Measurements from ENCODE around the gene NPIPA2.
"Not testable (repeated sequence)": the region's sequence is repeated elsewhere in the genome, so short reads cannot be mapped to it uniquely, and the experiment has no call there.

NPIPA2 gene

DNA sequence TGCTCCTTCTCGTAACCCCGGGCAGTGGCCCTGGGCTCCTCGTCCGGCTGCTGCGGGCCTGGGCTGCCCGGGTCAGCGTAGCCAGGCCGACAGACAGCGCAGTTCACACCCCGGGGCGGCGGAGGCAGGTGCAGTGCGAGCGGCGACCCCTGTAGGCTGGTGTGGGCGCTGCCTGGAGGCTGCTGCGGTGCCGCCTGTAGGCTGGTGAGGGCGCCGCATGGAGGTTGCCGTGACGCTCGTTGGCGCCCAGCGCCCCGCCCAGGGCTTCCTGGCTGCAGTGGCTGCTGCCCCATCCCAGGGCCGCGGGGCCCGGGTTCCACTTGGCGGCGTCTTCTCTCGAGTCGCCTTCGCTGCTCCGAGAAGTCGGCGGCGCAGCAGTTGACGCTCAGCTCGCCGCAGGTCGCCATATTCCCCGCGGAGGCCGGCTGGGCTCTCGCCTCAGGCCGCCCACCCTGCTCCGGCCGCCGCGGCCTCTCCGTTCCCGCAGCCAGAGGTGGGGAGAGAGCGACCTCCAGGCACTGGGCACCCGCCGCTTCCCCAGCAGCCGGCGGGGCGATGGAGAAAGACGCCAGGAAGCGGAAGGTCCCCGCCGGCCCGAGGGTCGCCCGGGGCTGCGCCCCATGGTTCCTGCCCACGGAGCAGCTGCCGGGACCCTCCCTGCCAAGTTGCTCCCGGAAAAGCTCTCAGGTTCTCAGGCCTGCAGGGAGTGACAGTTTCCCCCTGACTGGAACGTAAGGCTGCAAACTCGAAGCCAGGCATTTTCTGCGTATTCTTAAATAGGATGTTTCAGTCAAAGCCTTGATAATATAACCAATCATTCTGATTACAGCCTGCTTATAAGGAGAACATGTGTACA is at the start of gene NPIPA2:
Gene NPIPA2 (plus strand): TSS at position 261 of the 856 bp plus-strand sequence. CDS start 5,533 bp downstream, outside the sequence.
- not testable (repeated sequence) for DNase-seq

DNA sequence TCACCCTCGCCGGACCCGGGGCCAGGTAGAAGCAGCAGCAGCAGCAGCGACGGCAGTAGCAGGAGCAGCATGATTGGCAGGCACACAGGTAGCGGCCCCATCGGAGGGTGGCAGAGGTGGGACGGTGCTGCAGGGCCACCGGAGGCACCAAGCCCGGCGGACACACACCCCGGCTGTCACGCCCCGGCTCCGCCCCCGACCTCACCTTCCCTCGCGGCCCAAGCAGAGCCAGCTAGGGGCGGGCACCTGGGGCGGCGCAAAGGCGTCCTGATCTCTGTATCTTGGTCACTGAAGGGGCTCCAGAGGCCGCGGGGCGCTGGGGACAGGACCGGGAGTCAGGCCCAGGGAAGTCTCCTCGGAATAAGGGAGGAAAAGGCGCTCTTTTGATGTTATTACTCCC is 48.2 kb upstream of the NPIPA2 start, which contains the start of gene PLA2G10:
Gene PLA2G10 (minus strand): TSS at position 180 of the 400 bp plus-strand sequence. CDS start 79 bp downstream, at position 101.
- not testable (repeated sequence) for DNase-seq

DNA sequence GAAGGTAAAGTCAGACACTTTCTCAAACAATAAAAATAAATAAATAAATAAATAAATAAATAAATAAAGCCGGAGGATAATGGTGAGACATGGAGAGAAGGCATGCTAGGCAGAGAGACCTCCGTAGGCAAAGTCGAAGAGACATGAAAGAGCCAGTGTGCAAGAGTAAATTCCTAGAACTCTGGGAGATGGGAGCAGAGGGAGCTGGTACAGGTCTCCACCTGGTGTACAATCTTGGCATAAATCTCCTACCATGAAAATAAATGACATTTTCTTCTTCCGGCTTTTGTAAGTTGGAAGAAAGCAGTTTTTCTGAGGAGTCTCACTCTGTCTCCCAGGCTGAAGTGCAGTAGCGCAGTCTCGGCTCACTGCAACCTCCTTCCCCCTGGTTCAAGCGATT is 40.5 kb upstream of the NPIPA2 start:
- DNase-seq, result not testable (repeated sequence)

DNA sequence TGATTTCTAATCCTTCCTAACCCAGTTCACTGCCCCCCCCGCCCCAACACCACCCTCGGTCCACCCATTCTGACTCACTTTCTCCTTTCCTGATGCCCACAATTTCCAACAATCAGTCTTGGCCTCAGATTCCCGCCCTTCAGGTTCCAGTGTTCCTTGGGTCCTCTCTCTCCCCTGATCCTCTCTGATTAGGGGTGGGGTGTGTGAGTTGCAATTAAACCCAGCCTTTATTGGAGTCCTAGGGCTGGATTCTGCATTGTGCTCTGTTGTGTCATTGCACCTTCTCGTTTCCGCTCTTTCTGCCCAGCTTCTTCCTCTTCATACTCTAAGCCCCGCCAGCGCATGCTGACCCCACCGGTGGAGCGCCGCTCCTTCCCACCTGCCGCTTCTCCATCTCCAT is 39.7 kb upstream of the NPIPA2 start:
- DNase-seq, result not testable (repeated sequence)

DNA sequence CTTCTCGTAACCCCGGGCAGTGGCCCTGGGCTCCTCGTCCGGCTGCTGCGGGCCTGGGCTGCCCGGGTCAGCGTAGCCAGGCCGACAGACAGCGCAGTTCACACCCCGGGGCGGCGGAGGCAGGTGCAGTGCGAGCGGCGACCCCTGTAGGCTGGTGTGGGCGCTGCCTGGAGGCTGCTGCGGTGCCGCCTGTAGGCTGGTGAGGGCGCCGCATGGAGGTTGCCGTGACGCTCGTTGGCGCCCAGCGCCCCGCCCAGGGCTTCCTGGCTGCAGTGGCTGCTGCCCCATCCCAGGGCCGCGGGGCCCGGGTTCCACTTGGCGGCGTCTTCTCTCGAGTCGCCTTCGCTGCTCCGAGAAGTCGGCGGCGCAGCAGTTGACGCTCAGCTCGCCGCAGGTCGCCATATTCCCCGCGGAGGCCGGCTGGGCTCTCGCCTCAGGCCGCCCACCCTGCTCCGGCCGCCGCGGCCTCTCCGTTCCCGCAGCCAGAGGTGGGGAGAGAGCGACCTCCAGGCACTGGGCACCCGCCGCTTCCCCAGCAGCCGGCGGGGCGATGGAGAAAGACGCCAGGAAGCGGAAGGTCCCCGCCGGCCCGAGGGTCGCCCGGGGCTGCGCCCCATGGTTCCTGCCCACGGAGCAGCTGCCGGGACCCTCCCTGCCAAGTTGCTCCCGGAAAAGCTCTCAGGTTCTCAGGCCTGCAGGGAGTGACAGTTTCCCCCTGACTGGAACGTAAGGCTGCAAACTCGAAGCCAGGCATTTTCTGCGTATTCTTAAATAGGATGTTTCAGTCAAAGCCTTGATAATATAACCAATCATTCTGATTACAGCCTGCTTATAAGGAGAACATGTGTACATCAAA is 38.9 kb upstream of the NPIPA2 start, which contains the start of gene NPIPA3:
Gene NPIPA3 (plus strand): TSS at position 256 of the 856 bp plus-strand sequence. CDS start 5,533 bp downstream, outside the sequence.
- DNase-seq, result not testable (repeated sequence)

DNA sequence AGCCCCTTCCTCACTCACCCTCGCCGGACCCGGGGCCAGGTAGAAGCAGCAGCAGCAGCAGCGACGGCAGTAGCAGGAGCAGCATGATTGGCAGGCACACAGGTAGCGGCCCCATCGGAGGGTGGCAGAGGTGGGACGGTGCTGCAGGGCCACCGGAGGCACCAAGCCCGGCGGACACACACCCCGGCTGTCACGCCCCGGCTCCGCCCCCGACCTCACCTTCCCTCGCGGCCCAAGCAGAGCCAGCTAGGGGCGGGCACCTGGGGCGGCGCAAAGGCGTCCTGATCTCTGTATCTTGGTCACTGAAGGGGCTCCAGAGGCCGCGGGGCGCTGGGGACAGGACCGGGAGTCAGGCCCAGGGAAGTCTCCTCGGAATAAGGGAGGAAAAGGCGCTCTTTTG is 9.1 kb upstream of the NPIPA2 start:
- DNase-seq, result not testable (repeated sequence)

DNA sequence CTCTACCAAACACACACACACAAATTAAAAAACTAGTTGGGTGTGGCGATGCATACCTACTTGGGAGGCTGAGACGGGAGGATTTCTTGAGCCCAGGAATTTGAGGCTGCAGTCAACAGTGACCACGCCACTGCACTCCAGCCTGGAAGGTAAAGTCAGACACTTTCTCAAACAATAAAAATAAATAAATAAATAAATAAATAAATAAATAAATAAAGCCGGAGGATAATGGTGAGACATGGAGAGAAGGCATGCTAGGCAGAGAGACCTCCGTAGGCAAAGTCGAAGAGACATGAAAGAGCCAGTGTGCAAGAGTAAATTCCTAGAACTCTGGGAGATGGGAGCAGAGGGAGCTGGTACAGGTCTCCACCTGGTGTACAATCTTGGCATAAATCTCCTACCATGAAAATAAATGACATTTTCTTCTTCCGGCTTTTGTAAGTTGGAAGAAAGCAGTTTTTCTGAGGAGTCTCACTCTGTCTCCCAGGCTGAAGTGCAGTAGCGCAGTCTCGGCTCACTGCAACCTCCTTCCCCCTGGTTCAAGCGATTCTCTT is 1.4 kb upstream of the NPIPA2 start:
- not testable (repeated sequence) for DNase-seq

DNA sequence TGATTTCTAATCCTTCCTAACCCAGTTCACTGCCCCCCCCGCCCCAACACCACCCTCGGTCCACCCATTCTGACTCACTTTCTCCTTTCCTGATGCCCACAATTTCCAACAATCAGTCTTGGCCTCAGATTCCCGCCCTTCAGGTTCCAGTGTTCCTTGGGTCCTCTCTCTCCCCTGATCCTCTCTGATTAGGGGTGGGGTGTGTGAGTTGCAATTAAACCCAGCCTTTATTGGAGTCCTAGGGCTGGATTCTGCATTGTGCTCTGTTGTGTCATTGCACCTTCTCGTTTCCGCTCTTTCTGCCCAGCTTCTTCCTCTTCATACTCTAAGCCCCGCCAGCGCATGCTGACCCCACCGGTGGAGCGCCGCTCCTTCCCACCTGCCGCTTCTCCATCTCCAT is 539 bp upstream of the NPIPA2 start:
- DNase-seq, result not testable (repeated sequence)

DNA sequence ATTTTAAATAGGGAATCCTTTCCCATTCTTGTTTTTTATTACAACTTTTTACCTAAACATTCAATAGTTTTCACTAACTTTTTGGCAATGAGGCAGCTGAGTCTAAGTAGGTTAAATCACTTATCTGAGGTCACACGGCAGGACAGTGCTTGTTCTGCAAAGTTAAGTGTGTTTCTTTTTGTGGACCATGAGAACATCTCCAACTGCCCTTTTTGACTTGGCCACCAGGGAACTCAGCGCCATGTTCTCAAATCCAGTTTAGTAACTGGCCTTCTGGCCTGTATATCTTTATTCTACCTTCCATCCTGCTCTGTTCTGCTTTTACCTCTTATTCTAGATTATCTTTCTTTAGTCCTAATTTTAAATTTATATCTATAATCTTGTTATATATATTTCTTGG is 31.3 kb downstream of the NPIPA2 start:
- not testable (repeated sequence) for DNase-seq

DNA sequence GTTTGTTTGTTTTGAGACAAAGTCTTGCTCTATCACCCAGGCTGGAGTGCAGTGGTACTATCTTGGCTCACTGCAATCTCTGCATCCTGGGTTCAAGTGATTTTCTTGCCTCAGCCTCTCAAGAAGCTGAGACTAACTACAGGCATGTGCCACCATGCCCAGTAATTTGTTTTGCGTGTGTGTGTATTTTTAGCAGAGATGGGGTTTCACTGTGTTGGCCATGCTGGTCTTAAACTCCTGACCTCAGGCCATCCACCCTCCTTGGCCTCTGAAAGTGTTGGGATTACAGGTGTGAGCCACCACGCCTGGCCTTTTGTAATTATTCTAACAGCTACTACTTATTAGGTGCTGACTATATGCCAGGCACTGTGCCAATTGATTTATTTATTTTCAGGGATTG is 33.3 kb downstream of the NPIPA2 start:
- DNase-seq, result not testable (repeated sequence)

DNA sequence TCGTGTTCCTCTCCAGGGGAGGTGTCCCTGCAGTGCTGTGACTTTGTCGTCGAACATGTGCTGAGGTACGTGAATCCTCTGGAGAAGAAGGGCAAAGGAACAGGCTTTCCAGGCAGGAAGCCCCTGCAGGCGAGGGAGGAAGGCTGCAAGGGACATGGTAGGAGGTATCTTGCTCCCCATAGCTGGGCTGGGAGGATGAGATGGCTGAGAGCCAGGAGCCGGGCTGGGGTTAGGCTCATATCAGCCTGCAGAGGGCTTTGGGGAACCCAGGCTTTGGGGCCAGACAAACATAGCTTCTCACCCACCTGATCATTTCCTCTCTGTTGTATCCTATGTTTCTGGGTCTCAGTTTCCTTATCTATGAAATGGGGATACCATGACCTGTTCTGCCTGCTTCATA is 34.4 kb downstream of the NPIPA2 start:
- DNase-seq, result not testable (repeated sequence)

DNA sequence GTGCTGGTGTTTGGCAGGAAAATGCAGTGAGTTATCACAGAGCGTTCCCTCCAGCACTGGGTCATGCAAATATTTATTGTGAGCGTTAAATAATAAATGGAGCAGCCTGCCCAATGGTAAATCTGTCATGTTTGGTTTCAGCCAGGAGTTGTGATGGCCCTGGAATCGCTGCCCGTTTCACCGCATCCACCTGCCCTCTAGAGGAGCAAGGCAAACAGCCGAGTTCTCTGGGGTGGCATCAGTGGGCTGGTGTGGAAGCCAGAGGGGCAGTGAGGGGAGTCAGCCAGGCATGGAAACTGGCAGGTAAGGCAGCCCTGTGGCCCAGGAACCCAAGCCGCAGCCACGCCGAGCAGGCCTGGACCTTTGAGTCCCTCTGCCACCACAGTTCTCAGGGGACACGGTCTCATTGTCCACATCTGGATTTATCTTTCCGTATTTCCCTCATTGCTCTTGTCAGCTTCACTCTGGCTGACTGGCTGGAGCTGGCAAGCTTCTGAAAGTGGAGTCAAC is 37.1 kb downstream of the NPIPA2 start:
- peak; percentile 46 to 49 for DNase-seq

DNA sequence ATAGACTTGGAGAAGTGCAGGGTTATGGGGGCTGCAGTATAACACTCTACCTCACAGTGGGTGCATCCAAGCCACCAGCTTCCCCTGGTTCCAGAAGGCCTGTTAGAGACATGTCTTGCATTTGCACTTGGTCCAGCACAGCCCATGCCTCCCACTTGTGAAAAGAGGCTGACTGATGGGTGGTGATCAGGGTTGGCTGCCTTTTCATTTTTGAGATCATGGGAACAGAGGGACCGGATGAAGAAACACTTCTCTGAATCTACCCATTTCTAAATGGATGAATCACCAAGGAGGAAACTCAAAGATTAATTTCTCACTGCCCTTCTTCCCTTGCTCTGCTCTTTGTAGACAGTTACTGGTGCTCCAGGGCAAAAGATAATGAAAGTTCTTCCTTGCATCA is 43.8 kb downstream of the NPIPA2 start:
- not testable (repeated sequence) for DNase-seq

DNA sequence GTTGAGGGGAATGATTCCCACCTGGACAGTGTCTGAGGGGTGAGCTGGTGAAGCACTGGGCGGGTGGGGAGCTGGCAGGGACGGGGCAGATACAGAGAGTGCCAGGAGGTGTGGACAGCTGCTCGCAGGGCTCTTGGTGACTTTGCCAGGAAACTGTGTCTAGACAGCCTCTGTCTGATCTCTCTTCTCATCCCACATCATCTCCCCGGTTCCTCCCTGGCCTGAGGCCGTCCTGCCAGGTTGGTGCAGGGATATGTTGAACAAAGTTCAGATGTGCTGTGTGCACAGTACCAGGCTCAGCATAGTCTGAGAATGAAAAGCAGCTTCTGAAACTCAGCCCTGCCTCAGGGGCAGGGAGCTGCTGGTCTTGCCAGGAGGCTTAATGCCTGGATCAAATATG is 47.2 kb downstream of the NPIPA2 start:
- DNase-seq, result not testable (repeated sequence)

DNA sequence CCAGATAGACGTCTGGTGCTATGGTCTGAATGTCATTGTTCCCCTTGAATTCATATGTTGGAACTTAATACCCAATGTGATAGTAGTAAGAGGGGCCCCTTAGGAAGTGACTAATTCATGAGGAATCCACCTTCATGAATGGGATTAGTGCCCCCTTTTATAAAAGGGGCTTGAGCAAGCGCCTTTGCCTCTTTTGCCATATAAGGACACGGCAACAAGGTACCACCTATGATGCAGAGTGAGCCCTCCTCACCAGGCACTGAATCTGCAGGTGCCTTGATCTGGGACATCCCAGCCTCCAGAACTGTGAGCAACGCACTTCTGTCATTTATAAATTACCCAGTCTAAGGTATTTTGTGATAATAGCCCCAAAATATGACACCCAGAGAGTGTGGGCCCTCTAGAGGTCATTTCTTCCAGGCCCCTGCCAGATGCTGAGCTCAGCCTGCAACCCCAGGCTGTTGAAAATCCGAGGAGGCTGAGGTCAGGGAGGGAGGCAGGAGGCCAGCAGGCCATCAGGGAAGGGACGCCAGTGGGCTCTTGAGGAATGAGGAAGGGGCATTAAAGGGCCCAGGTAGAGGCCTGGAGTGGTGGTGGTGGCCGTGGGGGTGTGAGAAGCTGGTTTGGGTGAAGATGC is 48.1 kb downstream of the NPIPA2 start:
- DNase-seq, result not testable (repeated sequence)

DNA sequence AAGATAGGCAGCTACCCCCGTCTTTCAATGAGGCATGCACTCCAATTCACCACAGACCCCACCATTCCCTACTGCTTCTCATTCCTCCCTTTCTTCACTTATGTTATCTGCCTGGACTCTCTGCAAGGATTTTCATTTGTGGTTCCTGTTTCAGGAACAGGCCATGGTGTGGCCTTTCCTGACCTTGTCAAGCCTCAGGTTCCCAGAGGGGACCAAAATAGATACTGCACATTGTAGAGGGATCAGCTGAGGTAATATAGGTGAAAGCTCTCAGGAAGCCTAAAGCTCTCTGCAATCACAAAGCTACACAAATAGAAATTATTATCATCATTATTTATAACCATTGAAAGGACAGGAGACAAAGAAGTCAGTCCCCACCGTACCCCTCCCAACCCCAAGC is 50.6 kb downstream of the NPIPA2 start:
- not testable (repeated sequence) for DNase-seq

DNA sequence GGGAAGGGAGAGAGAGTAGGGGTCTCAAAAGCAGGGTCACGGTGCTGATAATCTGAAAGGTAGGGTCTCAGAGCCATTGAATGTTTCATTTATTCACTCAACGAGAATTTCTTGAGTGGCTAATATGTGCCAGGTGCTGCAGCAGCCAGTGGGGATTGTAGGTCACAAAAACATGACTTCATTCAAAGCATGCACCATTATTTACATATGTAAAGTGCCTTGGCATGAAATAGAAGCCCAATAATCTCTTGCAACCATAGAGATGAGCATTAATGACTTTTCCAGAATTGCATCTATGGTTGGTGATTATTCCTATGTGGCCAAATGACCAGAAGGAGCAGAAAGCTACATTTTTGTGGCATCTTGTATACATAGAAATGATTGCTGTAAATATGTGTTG is 55.2 kb downstream of the NPIPA2 start:
- DNase-seq, result not testable (repeated sequence)

DNA sequence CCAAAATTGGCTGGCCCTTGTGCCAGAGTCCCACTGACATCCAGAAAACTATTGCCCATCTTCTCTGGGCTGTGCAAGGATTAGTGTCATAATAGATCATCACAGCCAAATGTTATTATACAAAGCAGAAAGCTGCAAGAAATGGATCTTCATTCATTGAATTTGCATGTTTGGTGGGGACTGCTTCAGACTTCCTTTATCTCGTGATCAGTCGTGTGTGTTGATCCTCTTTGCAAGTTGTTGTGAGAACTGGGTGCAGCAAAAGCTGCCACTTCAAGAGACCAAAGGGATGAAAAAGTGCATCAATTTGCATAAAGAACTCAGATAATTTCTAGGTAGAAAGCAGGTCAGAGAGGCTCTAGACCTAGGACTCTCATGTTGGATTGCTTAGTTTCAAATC is 61.2 kb downstream of the NPIPA2 start:
- not testable (repeated sequence) for DNase-seq

DNA sequence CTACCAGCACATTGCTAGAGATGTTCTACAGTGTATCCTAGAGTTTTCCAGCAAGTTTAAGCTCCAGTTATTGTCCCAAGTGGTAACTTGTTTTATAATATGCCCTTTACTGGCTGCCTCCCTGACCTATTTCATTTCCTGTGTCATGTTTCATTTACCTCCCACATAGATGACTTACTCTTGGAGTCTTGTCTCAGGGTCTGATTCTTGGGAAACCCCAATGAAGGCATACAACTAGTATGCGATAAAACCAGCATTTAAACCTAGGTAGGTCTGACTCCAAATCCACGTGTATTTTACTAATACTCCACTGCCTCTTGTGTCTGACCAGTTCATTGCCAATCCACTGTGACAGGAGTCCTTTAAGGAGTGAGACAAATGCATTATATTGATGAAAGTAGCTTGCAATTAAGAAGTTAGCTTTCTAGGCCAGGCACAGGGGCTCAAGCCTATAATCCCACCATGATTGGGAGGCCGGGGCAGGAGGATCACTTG is 64.9 kb downstream of the NPIPA2 start:
- DNase-seq, result not testable (repeated sequence)

DNA sequence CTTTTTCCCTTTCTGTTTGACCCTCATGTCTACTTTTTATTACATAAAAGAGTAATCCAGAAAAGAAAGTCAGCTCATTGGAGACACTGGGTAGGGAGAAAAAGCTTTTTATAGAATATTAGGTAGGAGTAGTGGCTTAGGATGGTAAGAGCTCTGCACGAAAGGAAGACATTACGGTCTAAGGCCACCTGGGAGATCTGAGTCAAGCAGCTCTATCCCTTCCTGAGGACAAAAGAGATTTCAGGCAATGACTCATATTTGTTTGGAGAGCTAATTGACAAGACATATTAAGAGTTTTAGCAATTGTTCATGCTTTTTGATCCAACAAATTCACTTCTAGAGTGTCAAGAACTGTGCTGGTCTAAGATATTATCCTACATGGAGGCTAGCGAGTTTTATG is 71.6 kb downstream of the NPIPA2 start:
- not testable (repeated sequence) for DNase-seq

Measured in NCI-H526 (cell line).